Stimulated activated CD4-positive, alpha-beta T cell treated with anti-CD3 and anti-CD28 coated beads, Interleukin-12 subunit alpha, Interleukin-12 subunit beta, amount 100 ng/mL, for 24 hours (primary cell): ENCODE results near the gene WFDC5.

Experiments
- DNase-seq, 2 experiments: peaks; one replicate each; pipeline ENCODE4 v3.0.0-alpha.2; 2020; ENCODE audit warnings: low read depth in 2 of 2

WFDC5 gene

DNA sequence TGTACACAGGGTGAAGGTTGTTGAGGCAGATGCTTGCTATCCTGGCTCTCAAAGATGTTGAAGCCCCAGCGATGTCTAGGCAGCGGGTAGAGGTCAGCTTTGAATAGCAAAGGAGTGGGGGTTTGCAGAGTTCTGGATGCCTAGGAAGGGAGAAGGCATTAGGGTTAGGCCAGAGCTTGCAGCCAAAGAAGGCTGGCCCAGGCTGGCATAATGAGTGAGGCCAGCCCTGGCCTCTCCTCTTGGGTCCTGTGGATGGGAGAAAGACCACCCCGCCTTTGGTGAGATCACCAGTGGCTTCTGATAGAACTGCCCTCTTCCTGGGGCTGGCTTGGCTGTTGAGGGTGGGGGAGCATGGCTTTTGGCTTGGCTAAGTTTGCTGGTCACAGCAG lies 406 bp upstream of the WFDC5 start:
- DNase-seq, result no peak

DNA sequence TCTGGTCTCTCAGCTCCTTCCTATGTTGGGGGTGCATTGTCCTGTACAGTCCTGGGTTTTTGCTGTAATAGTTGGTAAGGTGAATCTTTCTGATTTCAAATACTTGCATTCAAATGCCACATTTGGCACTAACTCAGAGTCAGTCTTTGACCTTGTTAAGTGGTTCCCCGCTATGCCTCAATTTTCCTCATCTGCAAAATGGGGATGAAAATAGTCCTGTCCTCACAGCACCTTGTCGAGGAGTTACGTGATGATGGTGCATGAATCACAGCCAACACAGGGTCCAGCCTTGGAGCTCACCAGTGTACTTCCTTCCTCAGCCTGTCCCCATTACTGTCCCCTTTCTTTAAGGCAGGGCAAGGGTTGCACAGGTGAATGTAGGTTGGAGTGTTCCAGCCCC lies 1.1 kb downstream of the WFDC5 start:
- no peak for DNase-seq

DNA sequence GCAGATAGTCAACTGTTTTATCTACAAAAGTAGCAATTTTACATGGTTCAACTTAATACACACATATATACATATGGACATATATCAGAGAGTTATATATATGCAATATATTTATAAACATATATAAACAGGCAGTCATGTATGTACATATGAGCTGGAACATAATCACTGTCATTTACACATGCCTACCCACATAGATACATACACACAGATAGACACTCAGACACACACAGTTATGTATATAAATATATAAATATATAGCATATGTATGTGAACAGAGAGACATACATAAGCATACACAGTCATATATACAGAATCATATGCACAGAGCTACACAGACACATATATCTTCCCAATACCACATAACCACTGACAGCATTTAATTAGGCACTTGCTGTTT lies 2.2 kb downstream of the WFDC5 start:
- no peak for DNase-seq

DNA sequence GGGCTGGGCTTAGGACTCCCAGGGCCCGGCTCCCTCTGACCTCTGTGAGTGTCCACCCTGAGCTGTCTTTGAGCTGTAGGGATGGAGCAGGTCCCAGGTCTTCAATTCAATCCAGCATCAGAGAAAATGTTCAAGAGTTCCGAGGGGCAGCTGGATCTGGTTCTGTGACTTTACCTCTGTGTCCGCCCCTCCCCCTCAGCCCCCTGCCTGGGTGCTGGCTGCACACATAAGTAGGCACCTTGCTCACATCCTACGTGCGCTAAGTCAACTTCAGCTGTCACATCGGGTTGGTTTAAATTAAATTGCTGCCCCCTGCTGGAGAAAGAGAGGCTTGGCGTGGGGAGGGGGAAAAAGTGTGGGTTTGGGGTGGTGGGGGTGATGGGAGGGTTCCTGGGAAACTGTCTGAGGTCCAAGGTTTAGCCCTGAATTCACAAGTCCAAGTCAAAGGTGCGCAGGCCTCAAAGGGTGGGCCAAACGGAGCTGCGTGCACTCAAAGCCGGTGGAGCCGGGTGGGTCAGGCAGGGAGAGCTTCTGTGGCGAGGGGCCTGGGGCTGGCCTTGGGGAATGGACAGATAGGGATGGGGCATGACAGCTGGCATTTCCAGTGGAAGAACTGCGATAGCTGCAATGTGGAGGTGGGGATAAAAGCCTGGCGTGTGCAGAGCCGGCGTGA lies 3.0 kb downstream of the WFDC5 start:
- no peak for DNase-seq

DNA sequence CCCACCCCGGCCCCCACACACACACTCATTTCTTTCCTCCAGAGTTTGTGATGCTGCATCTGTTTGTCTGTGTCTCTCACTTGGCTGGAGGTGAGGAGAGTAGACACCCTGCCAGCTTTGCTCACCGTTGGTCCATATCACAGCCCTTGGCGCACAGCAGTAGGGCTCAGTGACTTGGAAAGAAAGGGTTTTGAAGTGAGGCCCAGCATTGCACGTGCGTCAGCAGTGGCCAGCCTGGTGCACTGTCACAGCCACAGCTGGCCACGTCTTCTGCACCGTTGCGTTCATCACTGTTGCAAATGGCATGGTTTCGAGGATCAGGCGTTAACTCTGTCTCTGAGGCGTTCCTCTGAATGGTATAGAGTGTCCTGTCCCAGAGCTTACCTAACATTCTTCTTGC lies 3.7 kb downstream of the WFDC5 start:
- no peak for DNase-seq

DNA sequence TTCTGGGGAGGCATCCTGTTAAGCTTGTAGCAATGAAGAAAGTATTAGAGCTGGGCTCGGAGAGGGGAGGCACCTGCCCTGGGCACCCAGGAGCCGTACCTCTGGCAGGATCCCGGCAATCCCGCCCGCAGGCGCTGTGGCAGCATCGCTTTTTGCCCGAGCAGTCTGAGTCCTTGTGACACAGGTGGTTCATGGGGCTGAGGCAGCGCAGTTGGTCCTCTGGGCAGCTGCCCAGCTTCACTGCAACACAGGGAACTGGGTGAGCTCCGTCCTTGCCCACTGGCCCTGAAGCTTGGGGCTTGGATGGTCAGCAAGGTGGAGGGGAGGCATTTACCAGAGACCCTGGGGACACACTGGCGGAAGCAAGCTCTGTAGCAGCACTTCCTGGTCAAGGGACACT lies 4.7 kb downstream of the WFDC5 start:
- no peak for DNase-seq

DNA sequence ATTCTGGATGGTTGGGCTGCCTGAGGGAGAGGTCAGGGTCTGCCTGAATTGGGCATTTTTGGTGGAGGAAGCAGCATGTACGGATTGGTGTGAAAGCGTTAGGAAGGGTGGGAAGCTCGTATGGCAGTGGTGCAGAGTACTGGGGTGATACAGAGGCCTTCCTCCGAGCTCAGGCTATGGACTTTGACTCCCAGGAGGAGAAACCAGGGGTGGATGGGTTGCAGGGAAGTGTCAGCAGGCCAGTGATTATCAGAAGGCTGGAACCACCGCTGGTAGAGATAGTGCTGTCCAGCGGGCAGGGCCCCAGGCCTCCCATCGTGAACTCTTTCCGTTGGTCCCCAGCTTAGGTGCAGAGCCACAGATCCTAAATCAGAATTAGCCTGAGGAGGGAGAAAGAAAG lies 5.3 kb downstream of the WFDC5 start:
- no peak for DNase-seq

DNA sequence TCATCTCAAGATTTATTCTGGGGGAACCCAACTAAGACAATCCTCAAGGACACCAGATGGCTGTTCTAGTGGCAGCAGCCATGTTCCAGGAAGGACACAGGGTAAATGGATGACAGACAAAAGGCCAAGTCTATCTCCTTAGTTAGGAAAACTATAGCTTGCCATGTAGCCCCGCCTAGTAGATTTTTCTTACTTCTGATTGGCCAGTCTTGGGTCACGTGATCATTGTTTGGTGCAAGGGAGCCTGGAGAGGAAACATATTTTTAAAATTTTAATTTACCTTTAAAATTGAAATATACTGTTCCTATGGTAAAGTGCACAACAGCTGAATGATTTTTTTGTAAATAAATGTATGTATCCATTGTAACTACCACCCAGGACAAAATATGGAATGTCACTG lies 9.7 kb downstream of the WFDC5 start:
- DNase-seq, result no peak

DNA sequence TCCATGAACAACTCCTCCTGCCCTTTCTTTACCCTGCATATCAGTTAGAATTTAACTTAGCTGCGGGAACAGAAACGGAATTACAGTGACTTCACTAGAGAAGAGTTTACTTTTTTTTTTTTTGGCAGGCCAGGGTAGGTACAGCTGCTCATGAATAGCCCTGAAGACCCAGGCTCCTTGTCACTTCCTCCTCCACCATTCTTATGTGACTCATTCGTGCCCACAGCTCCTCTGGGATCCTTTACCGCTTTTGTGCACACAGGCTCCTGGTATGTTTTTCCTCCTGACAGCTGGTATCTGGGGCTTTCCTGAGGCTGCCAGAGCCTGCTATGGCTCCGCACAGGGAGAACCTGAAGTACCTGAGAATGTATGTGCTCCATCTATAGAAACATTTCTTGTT lies 10.2 kb downstream of the WFDC5 start:
- no peak for DNase-seq

DNA sequence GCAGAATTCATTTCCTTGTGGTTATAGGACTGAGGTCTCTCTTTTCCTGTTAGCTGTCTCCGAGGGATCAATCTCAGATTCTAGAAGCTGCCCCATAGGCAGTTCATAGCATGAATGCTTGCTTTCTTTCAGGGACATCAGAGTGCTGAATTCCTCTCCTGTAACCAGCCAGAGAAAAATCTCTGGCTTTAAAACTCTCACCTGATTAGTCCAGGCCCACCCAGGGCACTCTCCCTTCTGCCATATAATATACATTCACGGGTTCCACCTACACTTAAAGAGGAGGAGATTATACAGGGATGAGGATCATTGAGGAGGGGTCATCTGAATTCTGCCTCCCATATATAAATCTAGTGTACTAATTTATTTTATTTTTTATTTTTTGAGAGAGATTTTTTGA lies 11.9 kb downstream of the WFDC5 start:
- DNase-seq, result no peak

DNA sequence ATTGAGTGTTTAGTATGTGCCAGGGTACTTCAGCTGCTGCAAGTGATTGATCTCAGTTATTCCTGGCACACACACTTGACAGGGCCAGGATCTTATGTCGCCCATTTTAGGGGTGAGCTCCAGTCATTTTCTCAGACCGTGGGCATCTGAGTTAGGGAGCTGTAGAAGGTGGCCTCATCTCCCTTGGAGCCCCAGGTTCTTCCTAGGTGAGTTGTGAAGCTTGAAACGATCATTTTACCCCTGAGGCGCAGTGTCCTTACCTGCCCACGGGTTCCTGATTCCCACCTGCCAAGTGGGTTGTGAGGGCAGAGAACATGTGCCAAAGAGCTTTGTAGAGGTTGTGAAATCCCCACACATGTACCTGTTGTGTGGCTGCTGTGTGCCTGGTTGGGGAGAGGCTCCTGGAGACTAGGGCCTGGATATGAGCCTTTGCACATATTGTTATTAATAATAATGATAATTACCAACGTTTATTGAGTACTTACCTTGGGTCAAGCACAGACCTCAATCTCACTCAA lies 13.6 kb downstream of the WFDC5 start:
- no peak for DNase-seq

DNA sequence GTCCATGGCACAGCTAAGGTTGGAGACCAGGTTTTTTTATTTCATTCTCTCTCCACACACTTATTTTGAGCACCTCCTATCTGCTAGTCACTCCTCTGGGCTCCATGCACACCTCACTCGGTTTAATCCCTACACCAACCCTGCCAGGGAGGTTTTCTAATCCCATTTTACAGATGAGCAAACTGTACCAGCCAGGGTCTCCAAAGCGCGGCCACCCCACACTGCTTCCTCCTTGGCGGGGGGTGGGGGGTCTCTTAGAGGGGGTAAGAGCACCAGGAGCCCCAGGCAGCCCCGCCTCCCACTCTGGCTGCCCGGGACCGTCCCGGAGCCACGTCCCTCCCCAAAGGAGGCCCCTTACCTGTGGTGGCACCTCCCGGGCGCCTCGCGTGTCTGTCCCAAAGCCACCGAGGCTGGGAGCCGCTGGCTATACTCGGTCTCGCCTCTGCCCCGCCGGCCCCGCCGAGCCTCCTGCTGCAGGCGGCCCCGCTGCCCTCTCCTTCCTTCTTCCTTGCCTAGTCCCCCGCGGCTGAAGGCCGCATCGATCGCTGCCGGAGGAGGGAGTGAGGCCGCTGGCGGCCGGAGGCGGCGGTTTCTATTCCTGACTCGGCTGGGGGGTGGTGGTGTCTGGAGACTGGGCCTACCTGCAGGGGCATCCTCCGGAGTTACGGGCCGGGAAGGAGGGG lies 14.3 kb downstream of the WFDC5 start, which contains the start of gene KCNS1:
TSS of gene KCNS1 (minus strand) at position 565 of the 683 bp plus-strand sequence. CDS start 1,891 bp downstream, outside the sequence.
- DNase-seq, result no peak

DNA sequence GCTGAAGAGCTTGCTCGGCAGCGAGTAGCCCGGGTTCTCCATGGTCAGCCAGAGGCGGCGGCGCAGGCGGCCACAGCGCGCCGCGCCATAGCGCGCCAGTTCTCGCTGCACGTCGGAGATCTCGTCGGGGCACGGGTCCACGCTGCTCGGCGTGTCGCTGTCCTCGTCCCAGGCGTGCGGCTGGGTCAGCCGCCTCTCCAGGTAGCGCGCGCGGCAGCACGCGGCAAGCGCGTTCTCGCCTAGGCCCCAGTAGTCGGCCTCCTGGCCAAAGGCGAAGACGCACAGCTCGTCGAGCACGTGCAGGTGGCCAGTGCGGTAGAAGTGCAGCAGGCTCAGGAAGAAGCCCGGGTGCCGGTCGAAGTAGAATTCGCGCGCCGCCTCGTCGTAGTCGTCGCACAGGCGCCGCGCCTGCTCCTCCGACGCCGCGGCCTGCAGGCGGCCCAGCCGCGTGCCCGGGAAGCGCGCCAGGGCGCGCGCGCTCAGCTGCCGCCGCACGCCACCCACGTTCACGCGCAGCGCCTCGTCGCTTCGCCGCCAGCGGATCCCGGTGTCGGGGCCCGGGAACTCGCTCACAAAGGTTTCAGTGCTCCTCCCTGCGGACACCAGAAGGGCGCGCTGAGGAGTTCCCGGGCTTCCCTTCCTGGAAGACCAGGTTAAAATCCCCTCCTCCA lies 16.7 kb downstream of the WFDC5 start:
- DNase-seq, result peak in 1 of 2 experiments; percentile 29

DNA sequence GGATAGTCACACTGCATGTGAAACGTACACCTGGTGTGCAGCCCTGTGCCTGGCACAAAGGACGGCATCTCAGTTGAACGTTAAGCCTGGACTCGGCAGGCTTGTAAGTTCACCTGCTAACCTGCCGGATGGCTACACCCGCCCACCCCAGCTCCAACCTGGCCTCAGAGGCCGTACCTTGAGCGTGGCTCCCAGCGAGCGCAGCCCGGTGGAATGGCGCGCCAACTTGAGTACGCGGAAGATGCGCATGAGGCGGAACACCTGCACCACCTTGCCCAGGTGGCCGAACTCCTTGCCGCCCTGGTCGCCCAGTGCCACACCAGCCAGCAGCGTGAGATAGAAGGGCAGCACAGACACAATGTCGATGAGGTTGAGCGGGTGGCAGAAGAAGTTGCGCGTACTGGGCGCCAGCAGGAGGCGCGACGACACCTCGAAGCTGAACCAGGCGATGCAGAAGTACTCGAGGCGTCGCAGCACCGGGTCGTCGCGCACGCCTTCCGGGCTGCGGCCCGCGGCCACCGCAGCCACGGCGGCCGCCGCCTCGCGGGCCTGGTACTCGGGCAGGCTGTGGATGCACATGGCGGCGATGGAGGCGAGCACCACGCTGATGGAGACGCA lies 17.4 kb downstream of the WFDC5 start:
- DNase-seq, result peak in 1 of 2 experiments; percentile 41

DNA sequence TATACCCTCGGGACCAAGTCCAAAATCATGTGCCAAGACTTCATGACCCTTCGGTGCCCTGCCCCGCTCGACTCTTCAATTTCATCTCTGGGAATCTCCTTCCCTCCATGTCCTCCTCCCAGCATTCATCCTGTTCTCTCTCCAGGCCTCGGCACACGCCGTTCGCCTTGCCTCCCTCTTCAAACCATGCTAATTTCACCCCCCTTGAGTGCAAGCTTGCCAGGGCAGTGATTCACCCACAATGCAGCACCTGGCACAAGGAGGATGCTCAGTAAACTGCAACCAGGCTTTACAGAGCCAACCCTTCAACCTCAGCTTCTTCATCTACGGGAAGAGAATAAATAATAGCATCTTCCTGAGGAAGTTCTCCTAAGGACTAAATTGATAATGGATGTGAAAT lies 18.2 kb downstream of the WFDC5 start:
- DNase-seq, result no peak

DNA sequence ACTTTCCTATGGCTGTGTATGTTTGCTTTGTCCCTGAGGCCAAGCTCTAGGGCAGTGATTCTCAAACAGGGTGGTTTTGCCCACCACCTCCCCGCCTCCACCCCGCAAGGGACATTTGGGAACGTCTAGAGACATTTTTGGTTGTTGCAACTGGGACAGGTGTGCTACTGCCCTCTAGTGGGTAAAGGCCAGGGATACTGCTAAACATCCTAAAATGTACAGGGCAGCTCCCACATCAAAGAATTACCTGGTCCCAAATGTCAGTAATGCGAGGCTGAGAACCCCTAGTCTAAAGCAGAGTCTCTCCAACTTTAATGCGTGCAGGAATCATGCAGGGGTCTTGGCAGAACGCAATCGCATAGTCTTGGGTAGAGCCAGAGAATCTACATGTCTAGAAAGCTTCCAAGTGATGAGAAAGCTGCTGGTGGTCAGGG lies 19.2 kb downstream of the WFDC5 start:
- peak in 1 of 2 experiments; percentile 42 for DNase-seq

DNA sequence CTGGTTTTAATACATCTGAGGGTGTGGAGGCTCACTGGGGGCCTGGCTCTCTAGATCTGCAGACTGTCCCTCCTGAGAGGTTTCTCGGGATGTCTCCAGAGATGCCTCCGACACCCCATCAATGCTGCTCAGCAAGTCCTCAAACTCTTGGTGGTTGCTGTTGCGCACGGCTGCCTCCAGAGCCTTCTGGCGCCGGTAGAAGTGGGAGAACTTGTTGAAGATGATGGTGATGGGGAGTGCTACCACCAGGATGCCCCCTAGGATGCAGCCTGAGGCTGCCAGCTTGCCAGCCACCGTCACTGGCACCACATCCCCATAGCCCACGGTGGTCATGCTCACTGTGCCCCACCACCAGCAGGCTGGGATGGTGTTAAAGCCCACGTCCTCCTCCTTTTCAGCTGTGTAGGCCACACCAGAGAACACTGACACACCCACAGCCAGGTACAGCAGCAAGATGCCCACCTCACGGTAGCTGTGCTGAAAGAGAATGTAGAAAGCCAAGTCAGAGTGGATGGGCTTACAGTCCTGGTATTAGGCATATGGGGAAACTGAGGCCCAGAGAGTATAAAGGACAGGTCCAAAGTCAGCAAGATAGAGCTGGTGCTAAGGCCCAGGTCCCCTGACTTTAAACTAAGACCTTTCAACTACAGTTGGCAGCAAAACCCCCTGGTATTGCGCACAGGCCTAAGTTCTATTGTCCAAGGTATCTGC lies 20.0 kb downstream of the WFDC5 start:
- DNase-seq, result no peak

DNA sequence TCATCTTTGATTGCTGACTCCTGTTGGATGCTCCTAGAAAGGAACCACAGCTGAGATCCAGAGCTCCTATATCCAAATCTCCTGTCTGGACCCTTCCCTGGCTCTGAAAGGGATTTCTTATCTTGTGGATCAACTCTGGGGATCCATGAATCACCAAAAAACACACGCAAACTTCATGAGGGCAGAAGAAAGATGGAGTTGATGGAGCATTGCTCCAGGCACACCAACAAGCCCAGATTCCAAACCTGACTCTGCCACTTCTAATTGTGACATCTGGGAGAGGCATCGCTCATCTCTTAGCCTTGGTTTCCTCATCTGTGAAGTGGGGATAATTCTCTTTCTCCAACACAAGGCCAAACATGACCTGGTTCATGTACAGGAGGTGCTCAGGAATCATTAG lies 20.8 kb downstream of the WFDC5 start:
- DNase-seq, result no peak

DNA sequence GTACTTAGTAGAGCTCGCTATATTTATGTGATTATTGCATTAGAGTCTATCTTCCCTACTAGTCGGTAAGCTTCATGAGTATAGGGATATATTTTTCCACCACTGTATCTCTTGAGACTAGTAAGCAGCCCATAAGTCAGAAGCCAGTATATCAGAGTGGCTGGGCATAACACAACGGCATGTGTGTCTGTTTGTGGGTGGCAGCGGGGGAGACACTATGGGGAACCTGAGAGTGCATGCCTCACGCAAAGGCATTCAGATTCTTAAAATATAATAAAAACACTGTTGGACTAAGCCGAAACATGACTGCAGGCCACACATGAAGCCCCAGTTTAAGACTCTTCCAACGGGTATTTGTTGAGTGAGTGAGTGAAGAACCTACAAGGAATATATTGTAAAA lies 22.1 kb downstream of the WFDC5 start:
- DNase-seq, result no peak

DNA sequence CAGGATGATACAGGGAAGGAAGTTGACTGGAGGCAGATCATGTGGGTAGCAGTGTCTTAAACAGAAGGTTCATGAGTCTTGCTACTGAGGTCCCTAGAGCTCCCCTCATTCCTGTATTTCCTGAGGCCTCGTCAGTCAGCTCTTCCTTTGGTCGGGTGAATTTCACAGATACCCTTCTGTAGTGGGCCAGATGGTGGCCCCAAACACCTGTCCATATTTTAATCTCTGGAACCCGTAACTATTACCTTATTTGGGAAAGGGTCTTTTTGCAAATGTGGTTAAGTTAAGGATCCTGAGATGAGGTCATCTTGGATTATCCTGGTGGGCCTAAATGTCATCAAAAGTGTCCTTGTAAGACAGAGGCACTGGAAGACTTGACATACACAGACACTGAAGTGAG lies 23.6 kb downstream of the WFDC5 start:
- DNase-seq, result no peak

DNA sequence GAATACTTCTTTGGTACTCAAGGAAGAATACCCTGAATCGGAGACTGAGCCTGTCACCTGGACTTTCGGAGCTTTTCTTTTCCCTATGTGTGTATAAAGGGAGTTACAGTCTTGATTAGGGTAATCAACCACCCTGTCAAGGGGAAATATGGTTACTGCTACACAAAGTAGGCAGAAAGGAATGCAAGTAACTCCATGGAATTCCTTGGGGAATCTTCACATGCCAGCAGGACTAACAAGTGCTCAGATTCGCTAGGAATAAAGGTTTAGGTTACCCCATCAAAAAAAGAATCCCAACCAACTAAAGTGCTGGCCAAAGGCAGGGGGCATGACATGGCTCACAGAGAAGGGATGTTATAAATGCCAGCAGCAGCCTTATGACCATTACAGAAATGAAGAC lies 24.5 kb downstream of the WFDC5 start:
- DNase-seq, result no peak

DNA sequence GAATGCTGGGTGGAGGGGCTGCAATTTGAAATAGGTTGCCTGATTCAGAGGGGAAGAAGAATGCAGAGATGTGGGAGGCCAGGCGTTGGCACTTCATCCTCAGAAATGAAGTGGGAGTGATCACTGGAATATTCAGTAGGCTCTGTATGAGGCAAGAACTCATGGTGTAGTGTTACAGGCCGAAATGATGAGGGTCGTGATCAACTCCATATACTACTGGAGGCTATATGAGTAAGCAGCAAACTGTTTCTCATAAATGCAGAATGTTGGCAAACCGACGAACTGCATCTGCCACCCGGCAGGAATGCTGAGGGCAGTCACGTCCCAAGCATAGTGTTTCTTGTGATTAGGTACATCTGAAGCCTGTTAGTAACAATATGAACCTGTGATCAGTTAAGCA lies 26.7 kb downstream of the WFDC5 start:
- DNase-seq, result no peak
